ENCODE data around the gene EGR1.
"Not testable (repeated sequence)": the region's sequence is repeated elsewhere in the genome, so short reads cannot be mapped to it uniquely, and the experiment has no call there.

The EGR1 gene

GRCh38 chr5:138507485-138507884 lies 42.2 kb downstream of the EGR1 start:
- DNase-seq (ENCODE audit: low read depth in 3 of 3): not testable (repeated sequence)

GRCh38 chr5:138508958-138509357 lies 43.7 kb downstream of the EGR1 start:
- DNase-seq (ENCODE audit: low read depth in 3 of 3): no peak

- no peak for DNase-seq (ENCODE audit: low read depth in 3 of 3)
These were observed 48.7 kb downstream of the EGR1 start for GRCh38 chr5:138514021-138514420.

- DNase-seq (ENCODE audit: low read depth in 3 of 3): no peak
These were observed 50.4 kb downstream of the EGR1 start for GRCh38 chr5:138515556-138516245.

- no peak for DNase-seq (ENCODE audit: low read depth in 3 of 3)
These were observed 52.2 kb downstream of the EGR1 start for GRCh38 chr5:138517437-138517836.
